Measurements from ENCODE around the gene DAPK1. TPM values are rescaled to one million over a fixed set of nuclear protein-coding genes. Genes with fewer than 3 reads are reported as not detected.
A peak's percentile ranks its signal among the peaks of the same experiment; 100 is the strongest.
"Not testable (repeated sequence)": the region's sequence is repeated elsewhere in the genome, so short reads cannot be mapped to it uniquely, and the experiment has no call there.

DAPK1 gene
- polyA plus RNA-seq, 10 donors = 15.9 to 26.7 (median 21.2) TPM

GRCh38 chr9:87541663-87542062, 44.0 kb downstream of the DAPK1 start:
- no peak for DNase-seq

GRCh38 chr9:87542141-87542540, 44.5 kb downstream of the DAPK1 start:
- no peak for DNase-seq

DNA sequence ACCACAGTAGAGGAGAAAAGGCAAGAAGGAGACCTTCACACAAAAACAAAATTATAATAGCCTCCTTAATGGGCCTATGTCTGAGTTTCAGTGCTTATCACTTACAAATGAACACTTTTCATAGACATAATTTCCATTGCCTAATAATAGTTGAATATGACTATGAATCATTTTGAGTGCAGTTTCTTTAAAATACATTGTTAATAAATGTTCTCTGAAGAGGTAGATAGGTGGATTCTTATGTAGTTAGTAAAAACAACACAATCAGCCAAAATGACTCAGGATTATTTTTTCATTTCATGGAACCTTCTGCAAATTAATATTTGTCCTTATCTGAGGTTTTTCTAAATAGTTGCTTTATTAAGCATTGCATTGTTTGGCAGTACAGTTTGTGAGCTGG, 45.6 kb downstream of the DAPK1 start:
- no peak for DNase-seq

DNA sequence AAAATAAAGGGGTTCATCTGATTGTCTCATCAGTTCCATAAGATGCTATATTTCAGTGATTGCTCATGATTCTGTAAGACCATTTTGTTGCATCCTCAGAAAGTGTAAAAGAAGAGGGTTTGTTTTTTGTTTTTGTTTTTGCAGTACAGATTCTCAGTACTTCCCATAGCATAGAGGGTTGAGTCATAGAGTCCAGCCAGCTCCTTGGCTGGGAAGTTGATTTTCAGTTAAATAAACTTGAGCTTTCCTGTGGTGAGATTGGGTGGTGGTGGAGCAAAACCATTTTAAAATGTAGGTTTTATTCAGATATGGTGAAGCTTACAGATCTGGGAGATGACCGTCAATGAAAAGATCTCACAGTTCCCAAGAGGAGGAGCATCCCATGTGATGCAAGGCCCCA, 48.2 kb downstream of the DAPK1 start:
- no peak for DNase-seq

- DNase-seq = no peak
These were observed 49.0 kb downstream of the DAPK1 start for GRCh38 chr9:87546704-87547103.

GRCh38 chr9:87547671-87548081, 50.0 kb downstream of the DAPK1 start:
- no peak for DNase-seq

- no peak for DNase-seq
These were observed 50.5 kb downstream of the DAPK1 start for GRCh38 chr9:87548159-87548558.

DNA sequence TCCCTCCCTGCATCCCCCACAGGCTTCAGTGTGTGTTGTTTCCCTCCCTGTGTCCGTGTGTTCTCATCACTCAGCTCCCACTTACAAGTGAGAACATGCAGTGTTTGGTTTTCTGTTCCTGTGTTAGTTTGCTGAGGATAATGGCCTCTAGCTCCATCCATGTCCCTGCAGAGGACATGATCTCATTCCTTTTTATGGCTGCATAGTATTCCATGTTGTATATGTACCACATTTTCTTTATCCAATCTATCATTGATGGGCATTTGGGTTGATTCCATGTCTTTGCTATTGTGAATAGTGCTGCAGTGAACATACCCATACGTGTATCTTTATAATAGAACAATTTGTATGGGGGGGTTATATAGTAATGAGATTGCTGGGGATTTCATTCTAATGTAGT, 51.4 kb downstream of the DAPK1 start:
- DNase-seq = not testable (repeated sequence)

- no peak for DNase-seq
These were observed 52.1 kb downstream of the DAPK1 start for GRCh38 chr9:87549791-87550190.

- no peak for DNase-seq
These were observed 52.7 kb downstream of the DAPK1 start for GRCh38 chr9:87550253-87550954.

DNA sequence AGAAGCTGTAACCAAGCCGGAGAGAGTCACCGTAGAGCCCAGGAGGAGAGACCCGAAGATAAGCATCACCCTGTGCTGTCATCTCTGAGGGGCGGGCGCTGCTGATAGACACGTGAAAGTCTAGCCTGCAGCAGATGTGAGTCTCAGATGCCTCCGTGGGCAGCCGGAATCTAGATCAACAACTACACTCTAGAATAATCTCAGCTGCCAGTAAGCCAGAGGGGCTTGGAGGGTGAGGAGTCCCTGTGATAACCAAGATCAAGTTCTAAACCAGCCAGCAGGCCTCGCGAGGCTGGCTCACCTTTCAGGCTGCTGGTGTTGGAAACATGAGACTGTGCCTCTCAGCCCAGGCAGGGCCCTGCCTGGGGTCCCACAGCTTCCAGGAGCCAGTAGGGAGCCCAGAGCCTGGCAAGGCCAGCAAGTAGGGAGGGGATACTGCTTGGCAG, 54.1 kb downstream of the DAPK1 start:
- DNase-seq = peak in 1 of 3 donors; percentile 22

- peak in 1 of 3 donors; percentile 54 for DNase-seq
These were observed 56.7 kb downstream of the DAPK1 start for GRCh38 chr9:87554171-87554910.

DNA sequence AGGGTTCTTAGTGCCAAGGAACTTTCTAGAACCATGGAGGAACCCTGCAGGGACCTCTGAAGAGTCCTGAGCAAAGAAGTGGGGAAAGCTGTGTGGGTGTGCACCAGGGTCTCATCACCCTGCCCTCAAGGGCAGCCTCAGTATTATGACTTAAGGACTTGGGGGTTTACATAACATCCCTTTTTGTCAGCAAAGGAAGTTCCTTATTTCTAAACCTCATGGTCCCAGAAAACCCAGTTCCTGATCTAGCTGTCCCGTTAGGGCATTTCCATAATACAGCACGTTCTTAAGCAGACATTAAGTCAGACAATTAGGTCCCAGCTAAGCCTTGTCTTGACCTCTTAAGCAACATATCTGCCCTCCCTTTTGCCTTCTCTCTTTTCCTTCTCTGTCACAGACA, 57.3 kb downstream of the DAPK1 start:
- DNase-seq = no peak

DNA sequence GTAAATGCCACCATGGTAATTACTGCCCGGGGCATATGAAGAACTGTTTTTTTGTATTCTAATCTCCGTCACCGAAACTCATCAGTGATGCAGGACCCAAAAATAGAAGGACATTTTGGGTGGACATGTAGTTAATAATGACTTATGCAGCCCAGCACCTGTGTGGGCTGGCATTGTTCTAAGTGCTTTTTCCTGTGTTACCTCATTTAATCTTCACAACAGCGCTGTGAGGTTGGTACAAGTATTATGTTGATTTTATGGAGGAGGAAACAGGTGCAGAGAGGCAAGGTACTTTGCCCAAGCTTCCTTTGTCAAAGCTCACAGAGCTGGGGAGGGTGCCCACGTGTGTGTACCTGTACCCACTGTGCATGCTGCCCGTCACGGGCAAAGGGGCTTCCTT, 58.4 kb downstream of the DAPK1 start:
- DNase-seq = no peak

GRCh38 chr9:87556821-87557220, 59.2 kb downstream of the DAPK1 start:
- DNase-seq = no peak

DNA sequence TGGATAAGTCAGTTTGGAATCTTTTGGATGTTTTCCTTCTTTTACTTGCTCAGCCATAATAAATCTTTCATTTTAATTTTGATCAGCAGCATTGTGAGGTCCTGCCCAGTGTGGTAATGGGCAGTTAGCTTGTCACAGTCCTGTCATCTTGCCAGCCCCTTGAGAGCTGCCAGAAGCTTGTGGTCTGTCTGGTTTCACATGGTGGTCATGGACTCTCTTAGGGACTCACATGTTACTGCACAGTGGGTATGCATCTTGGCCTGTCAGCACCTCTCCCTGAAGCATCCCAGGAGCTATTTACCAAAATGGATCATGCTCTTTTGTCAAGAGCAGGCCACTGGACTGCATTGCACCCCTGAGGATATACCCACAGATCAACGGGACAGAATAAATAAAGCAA, 60.3 kb downstream of the DAPK1 start:
- DNase-seq = no peak

- no peak for DNase-seq
These were observed 61.0 kb downstream of the DAPK1 start for GRCh38 chr9:87558606-87559190.

GRCh38 chr9:87562062-87562461, 64.4 kb downstream of the DAPK1 start:
- no peak for DNase-seq

- no peak for DNase-seq
These were observed 65.0 kb downstream of the DAPK1 start for GRCh38 chr9:87562530-87563170.

DNA sequence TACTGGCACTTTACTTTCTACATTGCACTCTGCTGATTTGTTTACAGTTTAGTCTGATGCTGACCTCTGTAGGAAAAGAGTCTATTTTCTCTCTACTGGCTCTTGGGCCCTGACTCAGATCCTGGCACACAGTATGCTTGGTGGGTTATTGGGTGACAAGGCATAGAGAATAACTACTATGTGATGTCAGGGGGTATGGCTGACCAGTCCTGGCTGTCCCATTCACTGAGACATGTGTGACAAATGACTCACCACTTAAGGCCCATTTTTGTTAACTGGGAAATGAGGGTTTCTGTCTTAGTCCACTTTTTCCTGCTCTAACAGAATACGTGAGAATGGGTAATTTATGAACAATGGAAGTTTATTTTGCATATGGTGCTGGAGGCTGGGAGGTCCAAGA, 66.4 kb downstream of the DAPK1 start:
- DNase-seq = no peak

DNA sequence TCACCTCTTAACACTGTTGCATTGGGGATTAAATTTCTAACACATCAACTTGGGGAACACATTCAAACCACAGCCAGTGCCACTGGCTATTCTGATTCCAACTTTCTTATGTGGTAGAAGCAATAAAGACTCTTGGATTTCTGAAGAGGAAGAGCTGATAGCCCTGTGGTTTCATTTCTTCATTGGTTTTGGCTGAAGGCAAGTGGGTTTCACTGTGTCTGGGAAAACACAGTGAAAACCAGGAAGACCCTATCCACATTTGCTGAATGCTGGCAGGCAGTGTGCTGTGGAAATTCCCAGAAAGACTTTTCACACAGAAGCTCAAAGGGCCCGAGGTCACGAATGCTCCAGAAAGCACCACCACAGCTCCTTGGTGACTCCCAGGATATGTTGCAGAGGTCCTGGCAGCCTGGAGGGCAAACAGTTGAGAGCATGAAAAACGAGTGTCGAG, 67.1 kb downstream of the DAPK1 start:
- no peak for DNase-seq

GRCh38 chr9:87567001-87567400, 69.3 kb downstream of the DAPK1 start:
- DNase-seq = peak in 1 of 3 donors; percentile 61
